ENCODE data around the gene IFITM2.
A peak's percentile ranks its signal among the peaks of the same experiment; 100 is the strongest.

Gene IFITM2

GRCh38 chr11:339963-340362 lies 32.3 kb downstream of the IFITM2 start:
- no peak overlapping the region for H3K4me3 ChIP-seq (ENCODE audit: low read depth, low read length)
- H3K9me3 ChIP-seq (ENCODE audit: control insufficient read depth, low read length) = no peaks in the 10 kb centered on the region
- H3K9ac ChIP-seq = no peak overlapping the region
- no peaks in the 10 kb centered on the region for H3K4me1 ChIP-seq
- no peak overlapping the region for H3K27ac ChIP-seq
- no peaks in the 10 kb centered on the region for H3K36me3 ChIP-seq (ENCODE audit: control insufficient read depth, insufficient read depth, low read length)
- no peak overlapping the region for H3K4me2 ChIP-seq (ENCODE audit: low read length)
- H2AFZ ChIP-seq = no peak overlapping the region
- H3K27me3 ChIP-seq (ENCODE audit: control insufficient read depth, insufficient read depth, low read length) = no peaks in the 10 kb centered on the region
- TF ChIP-seq CTCF (IDR thresholded peaks at IDR 0.05) = no peak
- no peaks in the 10 kb centered on the region for H3K79me2 ChIP-seq

DNA sequence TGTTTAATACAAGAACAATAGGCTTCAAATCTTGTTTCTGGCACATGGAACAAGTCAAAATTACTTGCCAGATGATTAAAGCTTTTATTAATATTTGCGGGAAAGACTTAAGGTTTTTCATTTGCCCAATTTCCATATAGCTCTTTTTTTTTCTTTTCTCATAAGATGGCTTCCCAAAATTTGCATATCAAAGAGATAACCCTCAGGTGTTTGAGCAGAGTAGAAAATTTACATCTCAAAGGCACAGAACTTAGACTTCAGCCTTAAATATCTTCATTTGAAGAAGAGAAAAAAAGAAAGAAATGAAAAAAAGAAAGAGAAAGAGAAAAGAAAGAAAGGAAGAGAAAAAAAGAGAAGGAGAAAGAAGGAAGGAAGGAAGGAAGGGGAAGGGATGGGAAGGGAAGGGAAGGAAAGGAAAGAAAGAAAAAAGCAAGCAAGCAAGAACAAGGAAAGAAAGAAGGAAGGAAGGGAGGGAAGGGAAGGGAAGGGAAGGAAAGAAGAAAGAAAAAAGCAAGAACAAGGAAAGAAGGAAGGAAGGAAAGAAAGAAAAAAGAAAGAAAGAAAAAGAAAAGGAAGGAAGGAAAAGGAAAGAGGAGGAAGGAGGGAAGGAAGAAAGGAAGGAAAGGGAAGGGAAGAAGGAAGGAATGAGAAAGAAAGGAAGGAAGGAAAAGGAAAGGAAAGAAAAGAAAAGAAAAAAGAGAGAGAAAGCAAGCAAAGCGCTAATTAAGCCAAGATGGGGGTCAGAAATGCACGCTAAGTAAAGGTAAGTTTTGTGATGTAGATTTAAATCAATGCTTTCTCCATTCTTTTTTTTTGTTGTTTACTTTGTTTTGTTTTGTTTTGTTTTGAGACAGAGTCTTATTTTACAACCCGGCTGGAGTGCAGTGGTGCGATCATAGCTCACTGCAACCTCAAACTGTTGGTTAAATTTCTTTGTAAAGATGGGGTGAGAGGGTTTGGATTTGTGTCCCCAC lies 33.2 kb downstream of the IFITM2 start:
- Histone ChIP-seq H3K79me2 (no peaks in the 10 kb centered on the region), H3K4me3 (ENCODE audit: low read depth, low read length) (no peak overlapping the region), H3K9me3 (ENCODE audit: control insufficient read depth, low read length) (no peaks in the 10 kb centered on the region), H3K36me3 (ENCODE audit: control insufficient read depth, insufficient read depth, low read length) (no peaks in the 10 kb centered on the region), H3K27ac (no peak overlapping the region), H3K27me3 (ENCODE audit: control insufficient read depth, insufficient read depth, low read length) (no peaks in the 10 kb centered on the region), H2AFZ (no peak overlapping the region), H3K4me2 (ENCODE audit: low read length) (no peak overlapping the region), H3K4me1 (no peaks in the 10 kb centered on the region), H3K9ac (no peak overlapping the region)
- TF ChIP-seq CTCF (IDR thresholded peaks at IDR 0.05) = no peak

DNA sequence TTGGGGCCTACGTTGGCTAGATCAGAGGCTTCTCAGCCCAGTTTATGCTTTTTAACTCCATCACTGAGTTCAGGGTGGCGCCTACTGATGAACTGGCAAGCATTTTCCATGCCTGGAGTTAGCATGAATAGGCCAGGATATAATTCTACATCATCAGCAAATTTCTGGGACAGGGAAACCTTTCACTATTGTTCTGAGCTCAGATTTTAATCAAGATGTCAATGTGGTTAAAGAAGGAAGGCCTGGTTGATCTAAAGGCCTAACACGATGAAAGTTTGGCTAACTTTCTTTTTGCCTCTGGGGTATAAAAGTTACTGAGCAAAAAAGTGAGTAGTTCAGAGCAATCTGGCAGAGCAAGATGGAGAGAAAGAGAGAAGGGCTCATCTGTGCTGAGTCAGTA lies 34.7 kb downstream of the IFITM2 start:
- no peak for TF ChIP-seq CTCF (IDR thresholded peaks at IDR 0.05)
- no peaks in the 10 kb centered on the region for H3K4me1 ChIP-seq
- H3K27ac ChIP-seq = peak overlapping the region; percentile 19

DNA sequence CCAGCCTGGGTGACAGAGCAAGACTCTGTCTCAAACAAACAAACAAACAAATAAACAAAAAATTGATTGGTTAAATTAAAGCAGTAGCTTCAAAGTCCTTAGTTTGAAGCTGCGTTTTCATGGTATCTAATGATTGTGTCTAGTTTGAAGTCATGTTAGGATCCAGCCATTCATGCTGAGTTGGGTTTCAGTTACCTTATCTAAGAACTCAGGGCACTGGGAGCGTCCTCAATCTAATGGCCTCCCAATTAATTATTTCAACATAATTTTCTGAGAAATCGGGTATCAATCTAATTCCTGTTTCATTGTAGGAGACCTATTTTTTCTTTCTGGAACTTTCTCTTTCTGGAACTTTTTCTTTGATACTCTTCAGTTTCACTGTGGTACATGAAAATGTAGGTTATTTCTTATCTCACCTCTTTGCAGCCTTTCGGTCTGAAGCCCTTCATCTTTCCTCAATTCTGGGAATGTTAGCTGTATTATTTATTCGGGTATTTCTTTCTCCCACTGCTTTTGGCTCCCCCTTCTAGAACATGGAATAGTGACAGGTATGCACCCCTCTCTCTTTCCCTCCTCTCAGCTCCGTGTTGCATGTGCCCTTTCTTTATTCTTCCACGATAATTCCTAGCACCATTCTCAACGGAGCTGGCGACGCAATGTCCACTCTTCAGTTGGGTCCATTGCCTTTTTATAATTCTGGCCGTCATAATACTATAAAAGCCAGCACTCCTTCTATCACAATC lies 37.4 kb downstream of the IFITM2 start:
- Histone ChIP-seq H3K36me3 (ENCODE audit: control insufficient read depth, insufficient read depth, low read length) (no peaks in the 10 kb centered on the region), H3K4me2 (ENCODE audit: low read length) (no peak overlapping the region), H3K9me3 (ENCODE audit: control insufficient read depth, low read length) (no peaks in the 10 kb centered on the region), H3K27me3 (ENCODE audit: control insufficient read depth, insufficient read depth, low read length) (no peaks in the 10 kb centered on the region), H3K4me3 (ENCODE audit: low read depth, low read length) (no peak overlapping the region), H2AFZ (no peak overlapping the region), H3K79me2 (no peaks in the 10 kb centered on the region), H3K9ac (no peak overlapping the region), H3K4me1 (no peaks in the 10 kb centered on the region), H3K27ac (no peak overlapping the region)
- TF ChIP-seq CTCF (IDR thresholded peaks at IDR 0.05) = no peak

More for the DNA sequence above, 34.7 kb downstream of the IFITM2 start:
- H3K36me3 ChIP-seq (ENCODE audit: control insufficient read depth, insufficient read depth, low read length) = no peaks in the 10 kb centered on the region
- no peak overlapping the region for H3K4me2 ChIP-seq (ENCODE audit: low read length)
- H3K4me3 ChIP-seq (ENCODE audit: low read depth, low read length) = no peak overlapping the region
- no peak overlapping the region for H3K9ac ChIP-seq
- H2AFZ ChIP-seq = peak overlapping the region; percentile 54
- no peaks in the 10 kb centered on the region for H3K79me2 ChIP-seq
- no peaks in the 10 kb centered on the region for H3K27me3 ChIP-seq (ENCODE audit: control insufficient read depth, insufficient read depth, low read length)
- no peaks in the 10 kb centered on the region for H3K9me3 ChIP-seq (ENCODE audit: control insufficient read depth, low read length)

All from parathyroid adenoma (tissue), 2 donors.